Fibroblast of villous mesenchyme (primary cell): Measurements from ENCODE around the gene TNNC1. TPM values are rescaled to one million over a fixed set of nuclear protein-coding genes. Genes with fewer than 3 reads are reported as not detected.

ENCODE experiments used
- DNase-seq: peaks from one replicate; pipeline ENCODE4 v3.0.0-alpha.2; 2010; ENCODE audit warnings: low read depth
- H3K4me3 ChIP-seq: 2 replicates; pipeline ENCODE4 v1.5.1; 2011; ENCODE audit warnings: low read depth, mild to moderate bottlenecking, low read length
- CTCF ChIP-seq: IDR thresholded peaks from 2 replicates; pipeline ENCODE4 v1.5.1; 2012; ENCODE audit warnings: low read depth, mild to moderate bottlenecking, low read length; ENCODE audit not compliant: insufficient read depth
- total RNA-seq: library from RNA; depleted of rRNA; stranded (reverse); fragments of >200 nt; gene quantifications from 2 replicates; pipeline ENCODE4 v1.2.3, GENCODE V29; 2012

TNNC1 gene
- total RNA-seq, 1 donor = 1.3 TPM

- TF ChIP-seq CTCF = peak; percentile 83
- peak; percentile 90 for DNase-seq
- no peak overlapping the region for H3K4me3 ChIP-seq
These were observed 25.5 kb downstream of the TNNC1 start for GRCh38 chr3:52428151-52429005.

GRCh38 chr3:52423173-52423572, 30.7 kb downstream of the TNNC1 start:
- TF ChIP-seq CTCF = no peak
- DNase-seq = no peak
- H3K4me3 ChIP-seq = no peak overlapping the region

- H3K4me3 ChIP-seq = no peak overlapping the region
- no peak for TF ChIP-seq CTCF
- DNase-seq = no peak
These were observed 31.2 kb downstream of the TNNC1 start for GRCh38 chr3:52422669-52423068.

GRCh38 chr3:52420388-52420787, 33.5 kb downstream of the TNNC1 start:
- no peak for TF ChIP-seq CTCF
- no peak overlapping the region for H3K4me3 ChIP-seq
- no peak for DNase-seq

GRCh38 chr3:52415800-52416199, 38.0 kb downstream of the TNNC1 start:
- no peak overlapping the region for H3K4me3 ChIP-seq
- TF ChIP-seq CTCF = no peak
- no peak for DNase-seq

GRCh38 chr3:52408466-52408865, 45.4 kb downstream of the TNNC1 start:
- H3K4me3 ChIP-seq = no peak overlapping the region
- DNase-seq = no peak
- no peak for TF ChIP-seq CTCF

GRCh38 chr3:52407779-52408178, 46.1 kb downstream of the TNNC1 start:
- DNase-seq = no peak
- no peak overlapping the region for H3K4me3 ChIP-seq
- no peak for TF ChIP-seq CTCF
